HG03520 (cell line): ENCODE data around the gene EFCAB14.
A peak's percentile ranks its signal among the peaks of the same experiment; 100 is the strongest.
"Not testable (repeated sequence)": the region's sequence is repeated elsewhere in the genome, so short reads cannot be mapped to it uniquely, and the experiment has no call there.

Experiments used
- ATAC-seq: cut with Tn5 transposase; IDR thresholded peaks from one replicate; pipeline ENCODE4 v1.9.1; 2021; ENCODE audit warnings: mild to moderate bottlenecking, moderate library complexity; ENCODE audit not compliant: unreplicated experiment

Gene EFCAB14, protein sequence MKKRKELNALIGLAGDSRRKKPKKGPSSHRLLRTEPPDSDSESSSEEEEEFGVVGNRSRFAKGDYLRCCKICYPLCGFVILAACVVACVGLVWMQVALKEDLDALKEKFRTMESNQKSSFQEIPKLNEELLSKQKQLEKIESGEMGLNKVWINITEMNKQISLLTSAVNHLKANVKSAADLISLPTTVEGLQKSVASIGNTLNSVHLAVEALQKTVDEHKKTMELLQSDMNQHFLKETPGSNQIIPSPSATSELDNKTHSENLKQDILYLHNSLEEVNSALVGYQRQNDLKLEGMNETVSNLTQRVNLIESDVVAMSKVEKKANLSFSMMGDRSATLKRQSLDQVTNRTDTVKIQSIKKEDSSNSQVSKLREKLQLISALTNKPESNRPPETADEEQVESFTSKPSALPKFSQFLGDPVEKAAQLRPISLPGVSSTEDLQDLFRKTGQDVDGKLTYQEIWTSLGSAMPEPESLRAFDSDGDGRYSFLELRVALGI

DNA sequence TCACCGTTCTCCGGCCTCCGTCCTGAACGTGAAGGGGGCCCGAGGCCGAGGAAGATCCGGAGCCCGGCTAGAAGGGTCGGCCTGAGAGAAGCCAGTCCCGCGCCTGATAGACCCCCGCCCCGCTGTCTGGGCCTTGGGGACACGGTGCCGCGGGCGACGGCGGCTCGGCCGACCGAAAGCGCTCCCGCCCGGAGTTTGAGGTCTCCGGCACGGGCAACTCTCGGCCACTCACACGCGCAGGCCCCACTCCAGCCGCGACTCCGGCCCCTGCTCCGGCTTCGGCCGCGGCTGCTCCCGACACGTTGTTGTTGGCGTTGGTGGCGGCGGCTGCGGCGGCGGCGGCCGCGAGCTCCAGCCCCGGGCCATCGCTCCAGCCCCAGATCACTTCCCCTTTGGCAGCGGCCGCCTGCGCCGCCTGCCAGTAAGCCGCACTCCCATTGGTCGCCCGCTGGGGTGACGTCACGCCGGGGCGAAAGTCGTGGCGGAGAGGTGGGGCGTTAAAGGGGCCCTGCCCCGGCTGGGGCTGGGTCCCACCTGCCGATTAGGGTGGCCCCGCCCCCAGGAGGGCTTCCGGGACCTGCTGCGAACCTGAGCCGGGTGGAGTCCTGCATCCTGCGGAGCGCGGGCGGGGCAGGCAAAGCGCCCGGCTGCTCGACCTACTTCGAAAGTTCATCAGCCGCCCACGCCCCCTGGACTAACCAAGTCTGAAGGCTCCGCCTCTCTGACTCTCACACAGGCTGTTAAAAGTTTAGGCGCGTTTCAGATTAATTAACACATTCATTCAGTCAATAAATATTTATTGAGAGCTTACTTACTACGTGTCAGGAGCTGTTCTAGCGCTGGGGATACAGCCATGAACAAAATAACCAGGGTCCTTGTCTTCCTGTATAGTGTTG, at the start of gene EFCAB14:
TSS of gene EFCAB14 (minus strand) at position 388 of the 896 bp plus-strand sequence. CDS start 1,027 bp downstream, outside the sequence.
- peak; percentile 96 for ATAC-seq

DNA sequence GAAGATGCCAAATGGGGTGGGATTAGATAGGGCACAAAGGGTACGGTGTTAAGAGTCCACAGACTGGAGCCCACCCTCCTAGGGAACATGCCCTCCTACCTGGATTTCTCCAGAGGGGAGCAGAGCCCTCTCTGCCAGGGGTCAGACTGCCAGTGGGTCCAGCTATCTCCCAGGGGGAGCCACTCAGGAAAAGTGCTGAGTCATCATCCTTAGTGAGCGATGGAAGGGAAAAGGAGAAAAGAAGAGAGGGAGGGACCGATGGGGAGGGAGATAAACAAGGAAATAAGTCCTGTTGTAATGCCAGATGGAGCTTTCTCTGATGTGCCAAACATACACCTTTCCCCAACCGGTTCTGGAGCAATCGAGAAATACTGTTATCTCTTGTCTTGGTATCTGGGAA, 49.5 kb upstream of the EFCAB14 start:
- no peak for ATAC-seq

DNA sequence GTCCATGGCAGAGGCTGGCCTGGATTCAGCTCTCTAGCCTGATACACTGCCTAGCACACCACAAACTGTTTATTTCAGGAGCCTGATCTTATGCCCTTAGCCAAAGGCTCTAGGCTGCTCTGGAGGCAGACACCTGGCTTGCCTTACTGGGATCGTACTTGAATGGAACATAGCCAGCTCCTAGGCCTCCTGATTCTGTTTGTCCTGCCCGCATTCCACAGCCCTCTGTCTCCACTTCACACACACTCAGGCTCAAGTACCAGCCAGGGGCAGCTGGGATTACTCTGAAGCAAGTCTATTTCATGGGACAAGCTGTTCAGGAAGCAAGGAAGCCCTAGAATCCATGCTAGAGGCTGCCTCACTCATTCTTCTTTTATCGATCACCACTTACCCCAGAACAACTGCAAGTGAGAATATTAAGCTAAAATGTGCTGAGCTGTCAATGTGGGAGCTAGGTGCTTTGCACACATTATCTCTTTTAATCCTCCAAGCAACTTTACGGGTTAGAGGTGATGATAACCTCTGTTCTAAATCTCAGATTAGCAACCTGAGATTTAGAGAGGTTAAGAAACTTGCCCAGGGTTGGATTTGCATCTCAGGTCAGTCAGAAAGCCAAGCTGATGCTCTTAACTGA, 48.9 kb upstream of the EFCAB14 start:
- ATAC-seq, result no peak

DNA sequence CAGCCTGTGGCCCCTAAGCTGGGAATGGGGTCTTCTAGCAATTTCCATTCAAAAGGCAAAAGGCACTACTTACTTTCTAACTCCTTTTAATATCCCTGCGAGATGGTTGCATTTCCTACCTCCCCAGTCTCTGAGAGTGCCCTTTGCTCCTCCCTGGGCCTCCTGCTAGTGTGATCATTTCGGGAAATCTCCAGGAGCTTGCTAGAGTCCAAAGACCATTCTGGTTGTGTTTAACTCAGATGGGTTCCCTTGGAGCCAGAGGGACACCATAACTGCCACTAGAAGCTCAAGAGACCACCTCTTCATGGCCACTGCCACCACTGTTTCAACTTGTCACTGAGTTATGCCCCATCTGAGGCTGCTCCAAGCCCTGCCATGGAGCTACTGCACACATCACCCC, 45.5 kb upstream of the EFCAB14 start:
- no peak for ATAC-seq

DNA sequence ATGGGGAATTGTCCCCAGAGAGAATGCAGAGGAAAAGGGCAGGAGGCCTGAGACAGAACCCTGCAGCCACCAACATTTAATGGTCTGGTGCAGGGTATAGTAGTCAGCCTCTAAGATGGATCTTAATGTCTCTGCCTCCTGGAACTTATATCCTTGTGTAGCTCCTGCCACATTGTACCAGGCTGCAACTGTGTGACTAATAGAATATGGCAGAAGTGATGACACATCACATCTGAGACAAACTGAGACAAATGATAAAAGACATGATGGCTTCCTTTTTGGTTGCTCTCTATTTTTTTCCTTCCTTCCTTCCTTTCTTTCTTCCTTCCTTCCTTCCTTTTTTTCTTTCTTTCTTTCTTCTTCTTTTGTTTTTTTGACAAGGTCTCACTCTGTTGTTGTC, 42.8 kb upstream of the EFCAB14 start:
- ATAC-seq, result no peak

DNA sequence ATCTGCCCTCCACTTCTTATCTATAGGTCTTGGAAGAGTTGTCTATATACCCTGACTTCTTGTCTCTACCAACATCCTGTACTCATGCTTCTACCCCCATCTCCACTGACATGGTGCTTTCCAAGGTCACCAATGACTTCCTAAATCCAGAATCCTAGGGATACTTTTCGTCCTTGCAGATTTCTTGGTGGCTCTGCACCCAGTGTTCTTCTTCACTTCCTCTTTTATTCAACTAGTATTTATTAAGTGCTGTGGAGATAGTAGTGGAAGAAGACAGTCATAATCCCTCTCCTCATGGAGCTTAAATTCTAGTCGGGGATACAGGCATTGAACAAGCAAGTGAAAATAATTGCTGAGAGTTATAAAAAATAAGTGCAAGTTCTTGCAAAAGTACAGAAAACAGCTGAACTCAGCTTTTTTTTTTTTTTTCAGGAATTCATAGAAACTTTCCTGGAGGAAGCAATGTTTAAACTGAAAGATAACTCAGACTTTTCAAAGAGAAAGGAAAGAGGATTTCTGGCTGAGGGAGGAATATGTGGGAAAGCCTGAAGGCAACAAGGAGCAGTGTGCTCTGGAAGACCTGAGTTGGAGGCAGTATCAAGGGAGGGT, 41.7 kb upstream of the EFCAB14 start:
- no peak for ATAC-seq

DNA sequence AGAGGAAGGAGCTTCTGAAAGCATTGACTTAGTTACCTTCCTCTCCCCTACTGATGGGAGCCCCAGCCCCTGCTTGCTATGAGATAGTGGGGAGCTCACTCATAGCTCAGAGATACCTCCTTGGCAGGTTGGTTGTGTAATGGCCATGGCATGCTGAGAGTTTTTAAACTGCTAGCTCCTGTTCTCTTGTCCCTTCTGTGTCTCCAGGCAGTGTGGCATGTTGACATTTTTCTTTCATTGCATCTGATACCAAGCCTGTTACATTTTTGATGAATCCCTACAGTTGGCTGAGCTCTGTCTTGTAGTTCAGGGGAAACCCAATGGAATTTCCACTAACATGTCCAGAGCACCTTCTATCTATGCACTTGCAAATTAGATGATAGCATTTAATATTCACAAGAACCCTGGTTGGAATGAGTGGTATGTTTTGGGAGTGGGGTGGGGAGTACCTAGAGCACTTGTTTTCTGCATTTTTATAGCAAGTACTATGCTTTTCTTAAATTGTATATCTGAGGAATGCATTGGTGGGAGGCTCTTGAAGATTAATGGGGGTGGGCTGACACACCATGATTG, 39.1 kb upstream of the EFCAB14 start:
- no peak for ATAC-seq

DNA sequence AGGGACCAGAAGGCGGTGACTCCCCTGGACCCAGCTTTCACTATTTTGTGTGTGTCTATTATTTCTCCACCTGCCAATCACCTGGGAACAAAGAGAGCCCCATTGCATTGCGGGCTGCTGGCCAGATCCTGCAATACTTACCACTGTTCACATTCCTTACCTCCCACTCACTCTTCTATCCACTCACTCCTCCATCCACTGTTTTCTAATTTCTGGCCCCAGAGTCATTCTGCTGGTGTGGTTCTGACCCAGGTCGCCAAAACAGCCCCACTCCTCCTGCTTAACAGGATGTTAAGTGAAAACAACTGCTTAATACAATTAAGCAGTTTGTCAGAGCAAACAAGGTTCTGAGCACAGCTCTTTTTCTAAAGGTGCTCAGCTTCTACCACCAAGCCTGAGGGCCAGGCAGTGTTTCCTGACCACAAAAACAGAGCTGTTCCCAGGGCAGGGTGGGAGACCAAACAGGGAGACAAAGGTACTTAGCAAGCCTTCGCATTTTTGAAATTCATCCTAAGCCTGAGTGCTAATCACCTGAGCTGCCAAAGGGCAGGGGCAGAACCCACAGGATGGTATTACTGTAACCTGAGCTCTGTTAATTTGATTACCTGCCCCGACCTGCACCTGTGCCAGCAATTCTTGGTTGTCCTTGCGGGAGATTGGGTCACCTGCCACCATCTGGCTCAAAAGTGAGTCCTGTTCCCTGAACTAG, 38.5 kb upstream of the EFCAB14 start:
- ATAC-seq, result no peak

DNA sequence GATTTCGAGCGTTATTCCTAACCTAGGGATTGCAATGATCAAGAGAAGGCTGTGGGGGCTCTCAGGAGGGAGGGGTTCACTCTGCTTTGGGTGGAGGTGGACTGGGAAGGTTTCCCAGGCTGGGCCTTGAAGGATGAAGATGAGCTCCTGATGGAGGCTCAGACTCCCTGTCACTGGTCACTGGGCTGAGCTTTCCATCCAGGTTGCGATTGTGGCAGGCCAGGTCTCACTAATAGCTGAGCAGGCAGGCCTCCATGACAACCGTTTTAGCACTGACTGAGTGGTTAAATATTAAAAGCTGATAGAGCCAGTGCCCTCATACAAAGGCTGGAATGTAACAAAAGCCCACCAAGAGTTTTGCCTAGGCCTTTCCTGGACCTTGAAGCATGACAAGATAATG, 36.2 kb upstream of the EFCAB14 start:
- no peak for ATAC-seq

DNA sequence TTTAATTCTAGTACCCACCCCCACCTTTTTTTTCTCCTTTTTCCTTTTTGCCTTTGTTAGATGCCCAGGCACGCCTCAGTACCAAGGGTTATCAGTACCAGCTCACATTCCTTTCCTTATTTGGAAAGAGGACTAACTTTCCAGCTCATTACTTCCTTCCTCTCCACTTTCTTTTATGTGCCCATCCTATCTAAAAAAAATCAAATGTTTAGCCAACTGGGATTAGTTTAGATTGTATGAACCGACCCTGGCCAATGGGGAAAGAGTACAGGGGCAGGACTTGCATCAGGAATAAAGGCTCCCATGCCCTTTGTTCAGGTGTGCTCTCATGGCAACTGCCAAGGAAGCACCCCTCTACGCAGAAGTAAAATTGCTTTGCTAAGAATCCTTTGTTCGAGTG, 35.8 kb upstream of the EFCAB14 start:
- not testable (repeated sequence) for ATAC-seq

DNA sequence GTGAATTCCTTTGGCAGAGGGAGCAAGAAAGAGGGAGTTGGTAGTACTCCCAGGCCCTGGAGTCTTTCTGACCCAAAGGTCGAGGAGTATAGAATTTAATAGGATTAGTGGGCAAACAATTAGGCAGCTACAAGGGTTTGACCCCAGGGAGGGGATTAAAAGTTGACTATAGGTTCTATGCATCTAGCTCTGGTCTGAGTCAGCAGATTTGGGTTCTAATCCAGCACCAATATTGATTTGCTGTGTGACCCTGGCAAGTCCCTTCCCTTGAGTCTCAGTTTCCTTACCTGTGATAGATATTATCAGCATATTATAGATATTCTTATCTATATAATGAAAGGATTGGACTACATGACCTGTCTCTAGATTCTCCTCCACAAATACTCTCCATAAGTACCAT, 35.1 kb upstream of the EFCAB14 start:
- no peak for ATAC-seq

DNA sequence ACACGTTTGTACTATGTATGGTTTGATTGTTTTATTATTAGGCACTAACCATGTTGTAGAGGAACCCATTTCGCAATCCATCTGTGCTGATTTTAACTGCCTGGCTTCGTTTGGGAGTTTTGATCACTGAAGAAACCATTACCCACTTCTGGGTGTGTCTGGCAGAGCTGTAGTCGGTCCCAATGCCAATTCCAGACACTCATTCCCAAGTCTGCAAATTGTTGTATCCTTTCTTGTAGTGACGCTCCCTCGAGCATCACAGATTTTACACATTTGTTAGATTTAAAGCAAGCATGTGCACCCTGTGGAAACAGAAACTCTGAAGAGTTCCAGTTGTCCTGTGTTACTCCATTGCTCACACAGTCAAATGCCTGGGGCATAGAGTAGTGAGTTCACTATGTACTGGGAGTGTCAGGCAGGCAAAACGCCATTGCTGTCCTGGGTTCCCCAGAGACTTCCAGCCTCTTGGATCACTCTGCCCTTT, 31.0 kb upstream of the EFCAB14 start:
- ATAC-seq, result no peak

DNA sequence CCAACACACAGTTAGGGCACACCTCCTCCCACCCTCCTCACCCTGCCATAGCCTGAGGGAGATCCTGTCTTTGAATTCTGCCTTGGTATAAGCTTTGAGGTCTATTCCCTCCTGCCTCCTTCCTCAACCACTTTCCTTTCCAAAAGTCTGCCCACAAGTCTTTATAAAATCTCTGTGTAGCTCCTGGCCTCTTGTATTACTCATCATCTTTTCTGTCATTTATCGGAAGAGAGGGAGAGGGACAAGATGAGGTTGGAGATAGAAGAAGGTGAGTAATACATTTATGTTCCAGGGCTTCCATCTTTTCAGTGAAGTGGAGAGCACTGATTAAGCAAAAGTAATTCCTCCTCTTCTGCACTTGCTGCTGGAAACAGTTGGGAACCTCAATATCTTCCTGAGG, 30.5 kb upstream of the EFCAB14 start:
- ATAC-seq, result no peak

DNA sequence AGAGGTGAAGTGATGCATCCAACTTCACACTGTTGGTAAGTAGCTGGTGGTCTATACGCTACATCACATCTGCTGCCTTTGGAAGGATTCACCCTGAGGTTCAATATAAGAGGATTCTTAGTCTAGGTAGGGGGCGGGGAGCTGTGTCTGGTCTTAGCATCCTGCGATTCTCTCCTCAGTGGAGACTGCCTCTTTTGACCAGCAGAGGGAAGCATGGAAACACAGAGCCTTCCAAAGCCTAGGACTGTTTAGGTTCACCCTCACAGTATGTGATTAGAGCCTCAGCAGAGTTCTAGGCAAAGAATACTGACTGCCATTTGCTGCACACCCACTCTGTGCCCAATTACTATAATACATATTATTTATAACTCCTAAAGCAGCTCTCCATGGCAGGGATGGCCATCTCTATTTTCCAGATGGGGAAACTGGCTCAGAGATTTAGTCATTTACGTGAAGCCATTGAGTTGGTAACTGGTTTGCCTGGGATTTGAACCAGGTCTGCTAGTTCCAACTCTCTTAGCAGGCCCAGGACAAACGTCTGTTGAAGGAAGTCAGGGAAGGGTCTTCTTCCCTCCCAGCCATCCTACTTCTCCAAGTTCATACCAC, 28.9 kb upstream of the EFCAB14 start:
- no peak for ATAC-seq

DNA sequence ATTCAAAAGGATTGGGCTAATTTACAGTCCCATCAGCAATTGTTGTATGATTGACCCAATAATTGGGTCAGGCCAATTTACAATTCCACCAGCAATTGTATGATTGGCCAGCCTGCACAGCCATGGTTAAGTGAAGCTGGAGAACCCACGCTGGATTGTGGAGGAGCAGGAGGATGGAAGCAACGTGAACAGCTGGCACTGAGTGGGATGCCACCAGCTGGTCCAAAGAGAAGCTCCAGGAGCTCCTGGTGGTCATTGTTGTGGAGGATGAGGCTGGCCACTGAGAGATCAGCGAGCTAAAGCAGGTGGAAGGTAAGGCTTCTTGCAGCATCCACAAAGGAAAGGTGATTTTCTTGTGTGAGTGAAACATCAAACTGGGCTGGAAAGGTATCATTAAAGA, 23.2 kb upstream of the EFCAB14 start:
- no peak for ATAC-seq

DNA sequence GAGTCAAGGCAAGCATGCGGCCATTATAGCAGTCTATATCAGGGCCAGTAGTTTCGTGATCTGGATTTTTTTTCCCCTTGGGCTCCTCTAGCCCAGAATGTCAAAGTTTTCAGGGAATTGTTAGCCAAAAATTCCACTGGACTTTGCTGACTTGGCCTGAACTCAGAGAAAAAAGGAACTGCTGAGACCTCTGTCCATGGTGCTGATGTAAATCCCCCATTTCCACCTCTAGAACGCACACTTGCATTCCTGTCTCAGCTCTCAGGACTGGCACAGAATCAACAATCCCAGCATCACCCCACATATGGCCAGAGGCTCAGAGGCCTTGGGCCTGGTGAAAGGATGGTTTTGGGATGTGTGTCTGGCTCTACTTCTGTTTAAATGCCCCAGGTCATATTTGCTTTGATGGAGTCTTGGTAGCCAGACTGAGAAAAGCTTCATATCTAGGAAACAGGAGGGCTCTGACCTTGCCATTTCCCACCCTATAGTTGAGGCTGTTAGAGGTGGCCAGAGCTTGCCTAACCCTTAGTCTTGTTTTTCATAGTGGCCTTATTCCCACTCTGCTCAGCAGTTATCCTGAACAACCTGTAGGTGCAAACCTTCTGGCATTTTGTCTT, 16.9 kb upstream of the EFCAB14 start:
- ATAC-seq, result no peak

DNA sequence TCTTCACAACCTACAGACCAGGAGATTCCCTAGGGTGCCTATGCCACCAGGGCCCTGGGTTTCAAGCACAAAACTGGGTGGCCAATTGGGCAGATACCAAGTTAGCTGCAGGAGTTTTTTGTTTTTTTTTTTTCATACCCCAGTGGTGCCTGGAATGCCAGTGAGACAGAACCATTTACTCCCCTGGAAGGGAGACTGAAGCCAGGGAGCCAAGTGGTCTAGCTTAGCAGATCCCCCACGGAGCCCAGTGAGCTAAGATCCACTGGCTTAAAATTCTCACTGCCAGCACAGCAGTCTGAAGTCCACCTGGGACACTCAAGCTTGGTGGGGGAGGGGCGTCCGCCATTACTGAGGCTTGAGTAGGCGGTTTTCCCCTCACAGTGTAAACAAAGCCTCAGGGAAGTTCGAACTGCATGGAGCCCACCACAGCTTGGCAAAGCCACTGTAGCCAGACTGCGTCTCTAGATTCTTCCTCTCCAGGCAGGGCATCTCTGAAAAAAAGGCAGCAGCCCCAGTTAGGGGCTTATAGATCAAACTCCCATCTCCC, 9.5 kb upstream of the EFCAB14 start:
- not testable (repeated sequence) for ATAC-seq

DNA sequence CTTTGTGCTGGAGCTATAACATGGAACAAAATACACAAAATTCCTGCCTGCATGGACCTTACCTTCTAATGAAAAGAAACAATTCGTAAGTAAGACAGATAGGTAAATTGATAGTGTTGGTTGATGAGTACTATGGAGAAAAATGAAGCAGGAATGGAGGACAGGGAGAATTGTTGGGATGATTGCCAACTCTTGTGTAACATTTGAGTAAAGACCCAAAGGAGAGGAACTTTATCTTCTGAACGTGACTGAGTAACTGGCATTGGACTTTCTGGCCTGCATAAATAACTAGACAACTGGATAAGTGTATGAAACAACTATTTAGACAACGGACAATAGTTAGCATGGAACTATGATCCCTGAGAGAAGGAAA, 6.8 kb upstream of the EFCAB14 start:
- ATAC-seq, result no peak
